Testis (tissue), 2 donors: ENCODE results near the gene IARS2.

Source experiments
- POLR2A ChIP-seq: fragments of 450-650 bp; IDR thresholded peaks from one replicate; pipeline ENCODE4 v1.6.1; 2017; ENCODE audit warnings: antibody characterized with exemption, mild to moderate bottlenecking, moderate library complexity
- TF ChIP-seq, protein P1 (sequence below), 3 experiments: fragments of 450-650 bp in 2 of 3; fragments of 200-600 bp in 1 of 3; sonication (generic) in 1 of 3; IDR thresholded peaks; one replicate each; pipeline ENCODE4 v1.5.1; 2016 to 2019; ENCODE audit warnings: antibody characterized with exemption in 3 of 3, mild to moderate bottlenecking in 2 of 3, moderate library complexity in 1 of 3

- TF ChIP-seq, protein P1, sequence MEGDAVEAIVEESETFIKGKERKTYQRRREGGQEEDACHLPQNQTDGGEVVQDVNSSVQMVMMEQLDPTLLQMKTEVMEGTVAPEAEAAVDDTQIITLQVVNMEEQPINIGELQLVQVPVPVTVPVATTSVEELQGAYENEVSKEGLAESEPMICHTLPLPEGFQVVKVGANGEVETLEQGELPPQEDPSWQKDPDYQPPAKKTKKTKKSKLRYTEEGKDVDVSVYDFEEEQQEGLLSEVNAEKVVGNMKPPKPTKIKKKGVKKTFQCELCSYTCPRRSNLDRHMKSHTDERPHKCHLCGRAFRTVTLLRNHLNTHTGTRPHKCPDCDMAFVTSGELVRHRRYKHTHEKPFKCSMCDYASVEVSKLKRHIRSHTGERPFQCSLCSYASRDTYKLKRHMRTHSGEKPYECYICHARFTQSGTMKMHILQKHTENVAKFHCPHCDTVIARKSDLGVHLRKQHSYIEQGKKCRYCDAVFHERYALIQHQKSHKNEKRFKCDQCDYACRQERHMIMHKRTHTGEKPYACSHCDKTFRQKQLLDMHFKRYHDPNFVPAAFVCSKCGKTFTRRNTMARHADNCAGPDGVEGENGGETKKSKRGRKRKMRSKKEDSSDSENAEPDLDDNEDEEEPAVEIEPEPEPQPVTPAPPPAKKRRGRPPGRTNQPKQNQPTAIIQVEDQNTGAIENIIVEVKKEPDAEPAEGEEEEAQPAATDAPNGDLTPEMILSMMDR (IDR thresholded peaks at IDR 0.05): no peak
- TF ChIP-seq POLR2A: no peak
Observed at GRCh38 chr1:220159041-220159440, 65.1 kb downstream of the IARS2 start.
